Thyroid gland (tissue), 4 donors: ENCODE measurements around the gene NAT10. TPM values are rescaled to one million over a fixed set of nuclear protein-coding genes. Genes with fewer than 3 reads are reported as not detected.

Experiments
- DNase-seq, 2 donors: peaks; one replicate each; pipeline ENCODE4 v3.0.0-alpha.2; 2019
- H3K27ac ChIP-seq, 3 donors: fragments of 200-600 bp; sonication (generic); 1 replicate in 2 of 3; 2 replicates in 1 of 3; pipeline ENCODE4 v1.5.1; 2016 to 2019; ENCODE audit warnings: mild to moderate bottlenecking in 1 of 3, moderate library complexity in 1 of 3
- H3K27me3 ChIP-seq: fragments of 200-600 bp; sonication (generic); one replicate; pipeline ENCODE4 v1.5.1; 2019
- H3K36me3 ChIP-seq, 2 donors: fragments of 200-600 bp; sonication (generic); one replicate each; pipeline ENCODE4 v1.5.1; 2016 to 2019
- H3K4me1 ChIP-seq, 2 donors: fragments of 200-600 bp; sonication (generic); one replicate each; pipeline ENCODE4 v1.5.1; 2017 to 2019
- H3K4me3 ChIP-seq, 3 donors: fragments of 200-600 bp; sonication (generic); replicated peaks in 1 of 3; 1 replicate in 2 of 3; 2 replicates in 1 of 3; pipeline ENCODE4 v1.5.1; 2016; ENCODE audit warnings: mild to moderate bottlenecking in 1 of 3
- H3K9me3 ChIP-seq: fragments of 200-600 bp; sonication (generic); one replicate; pipeline ENCODE4 v1.5.1; 2017
- POLR2A ChIP-seq, 2 donors: fragments of 450-650 bp; IDR thresholded peaks; one replicate each; pipeline ENCODE4 v1.6.1; 2017; ENCODE audit warnings: antibody characterized with exemption in 2 of 2, mild to moderate bottlenecking in 2 of 2, moderate library complexity in 1 of 2
- WGBS, 2 donors: methylation state at CpG; one replicate each; pipeline ENCODE4 v1.1.5; 2017; 5-methylcytosine and 5-hydroxymethylcytosine counted together
- intact Hi-C: fragments of 100-400 bp; cut with DNase I; formaldehyde crosslinking; loops from one replicate; pipeline ENCODE4 v1.15.1; 2023
- total RNA-seq, 4 donors: library from RNA; depleted of rRNA; stranded (reverse); fragments of >200 nt; gene quantifications; one replicate each; pipeline ENCODE4 v1.2.3, GENCODE V29; 2016
- TF ChIP-seq, protein P1 (sequence below), 6 experiments: fragments of 200-600 bp in 3 of 6; fragments of 450-650 bp in 3 of 6; sonication (generic) in 3 of 6; IDR thresholded peaks; one replicate each; pipeline ENCODE4 v1.5.1; 2016 to 2019; ENCODE audit warnings: antibody characterized with exemption in 6 of 6, mild to moderate bottlenecking in 2 of 6, inconsistent platforms in 1 of 6, moderate library complexity in 1 of 6

The NAT10 gene
- total RNA-seq, 4 donors from 2014 or later, result 25.9 to 32.9 (median 31.2) TPM

DNA sequence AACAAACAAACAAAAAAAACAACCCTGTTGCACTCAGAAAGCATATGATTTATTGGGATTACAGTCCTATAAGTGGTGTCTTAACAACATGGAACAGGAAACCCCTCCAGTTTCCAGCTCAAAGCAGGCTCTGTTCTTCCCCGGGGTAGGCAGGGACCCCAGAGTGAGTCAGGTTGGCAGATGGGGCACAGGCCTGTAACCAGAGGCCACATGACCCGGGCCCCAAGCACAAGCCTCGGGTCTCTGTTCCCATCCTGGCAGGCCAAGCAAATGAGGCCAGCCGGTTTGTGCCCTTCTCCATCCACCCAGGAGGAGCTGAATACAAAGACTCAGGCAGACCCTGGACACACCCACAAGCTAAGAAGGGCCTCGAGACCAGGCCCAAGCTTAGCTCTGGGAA lies 75.8 kb downstream of the NAT10 start:
- DNase-seq, result no peak
- Histone ChIP-seq H3K4me3 (no peak overlapping the region), H3K4me1 (peaks cover 14 to 24% of the 10 kb centered on the region in 2 donors), H3K27me3 (no peaks in the 10 kb centered on the region), H3K9me3 (no peaks in the 10 kb centered on the region), H3K27ac (no peak overlapping the region), H3K36me3 (no peaks in the 10 kb centered on the region)
- intact Hi-C loops, result no loop called here
- no peak for TF ChIP-seq POLR2A (IDR thresholded peaks at IDR 0.05)
- TF ChIP-seq, protein P1, sequence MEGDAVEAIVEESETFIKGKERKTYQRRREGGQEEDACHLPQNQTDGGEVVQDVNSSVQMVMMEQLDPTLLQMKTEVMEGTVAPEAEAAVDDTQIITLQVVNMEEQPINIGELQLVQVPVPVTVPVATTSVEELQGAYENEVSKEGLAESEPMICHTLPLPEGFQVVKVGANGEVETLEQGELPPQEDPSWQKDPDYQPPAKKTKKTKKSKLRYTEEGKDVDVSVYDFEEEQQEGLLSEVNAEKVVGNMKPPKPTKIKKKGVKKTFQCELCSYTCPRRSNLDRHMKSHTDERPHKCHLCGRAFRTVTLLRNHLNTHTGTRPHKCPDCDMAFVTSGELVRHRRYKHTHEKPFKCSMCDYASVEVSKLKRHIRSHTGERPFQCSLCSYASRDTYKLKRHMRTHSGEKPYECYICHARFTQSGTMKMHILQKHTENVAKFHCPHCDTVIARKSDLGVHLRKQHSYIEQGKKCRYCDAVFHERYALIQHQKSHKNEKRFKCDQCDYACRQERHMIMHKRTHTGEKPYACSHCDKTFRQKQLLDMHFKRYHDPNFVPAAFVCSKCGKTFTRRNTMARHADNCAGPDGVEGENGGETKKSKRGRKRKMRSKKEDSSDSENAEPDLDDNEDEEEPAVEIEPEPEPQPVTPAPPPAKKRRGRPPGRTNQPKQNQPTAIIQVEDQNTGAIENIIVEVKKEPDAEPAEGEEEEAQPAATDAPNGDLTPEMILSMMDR (IDR thresholded peaks at IDR 0.05), result no peak
- 83 to 85% methylated on average over 3 of the region's 5 CpGs for WGBS, 2 donors

DNA sequence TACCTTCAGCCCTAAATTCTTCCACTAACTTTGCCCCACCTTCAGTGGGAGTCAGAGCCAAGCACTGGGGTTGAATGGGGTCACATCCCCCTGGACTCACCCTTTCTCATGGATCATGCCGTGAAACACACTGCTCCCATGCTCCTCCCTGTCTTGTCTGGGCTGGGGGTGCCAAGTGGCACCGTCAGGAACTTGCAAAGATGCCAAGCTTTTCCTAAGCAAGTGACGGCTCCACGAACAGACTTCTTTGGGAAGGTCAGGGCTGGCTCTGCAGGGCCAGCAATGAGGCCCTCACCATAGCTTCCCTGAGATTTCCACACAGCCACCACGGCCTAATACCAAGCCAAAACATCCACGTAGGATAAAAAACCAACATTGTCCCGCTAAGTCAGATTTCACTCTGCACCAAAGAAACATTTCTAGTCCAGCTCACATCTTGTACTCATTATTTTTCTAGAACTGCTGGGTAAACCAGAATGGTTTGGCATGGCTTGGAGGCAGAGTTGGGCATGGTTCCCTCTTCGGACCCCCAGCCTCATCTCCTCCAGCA lies 76.5 kb downstream of the NAT10 start:
- no peak overlapping the region for H3K4me3 ChIP-seq
- no peak overlapping the region for H3K27ac ChIP-seq
- TF ChIP-seq POLR2A (IDR thresholded peaks at IDR 0.05), result no peak
- TF ChIP-seq, protein P1 (IDR thresholded peaks at IDR 0.05), result no peak
- intact Hi-C loops, result no loop called here
- H3K4me1 ChIP-seq, result peaks cover 16 to 29% of the 10 kb centered on the region in 2 donors
- 88 to 91% methylated on average over 8 of the region's 8 CpGs for WGBS, 2 donors
- no peak for DNase-seq
- no peaks in the 10 kb centered on the region for H3K36me3 ChIP-seq
- no peaks in the 10 kb centered on the region for H3K9me3 ChIP-seq
- H3K27me3 ChIP-seq, result no peaks in the 10 kb centered on the region

DNA sequence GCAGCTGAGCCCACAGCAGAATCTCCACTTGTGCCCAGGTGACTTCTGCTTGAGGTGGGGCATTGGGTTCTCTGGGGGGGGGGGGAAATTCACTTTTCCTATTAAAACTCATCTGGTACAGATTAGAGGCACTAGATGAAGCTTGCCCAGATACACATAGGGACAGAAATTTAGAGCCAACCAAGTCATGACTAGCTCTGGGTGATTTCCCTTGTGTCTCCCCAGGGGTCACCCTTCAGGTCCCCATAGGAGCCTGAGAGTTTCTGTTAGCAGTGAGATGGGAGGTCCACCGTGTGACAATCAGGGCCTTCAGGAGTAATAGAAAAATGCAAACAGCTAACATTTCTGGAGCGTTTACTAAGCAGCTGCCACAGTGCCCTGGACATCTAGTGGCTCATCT lies 77.0 kb downstream of the NAT10 start:
- Histone ChIP-seq H3K9me3 (no peaks in the 10 kb centered on the region), H3K4me1 (peaks cover 16 to 29% of the 10 kb centered on the region in 2 donors), H3K36me3 (no peaks in the 10 kb centered on the region), H3K27ac (no peak overlapping the region), H3K27me3 (no peaks in the 10 kb centered on the region), H3K4me3 (no peak overlapping the region)
- 81 to 94% methylated on average over 2 of the region's 2 CpGs for WGBS, 2 donors
- TF ChIP-seq POLR2A (IDR thresholded peaks at IDR 0.05), result no peak
- TF ChIP-seq, protein P1 (IDR thresholded peaks at IDR 0.05), result no peak
- DNase-seq, result no peak
- intact Hi-C loops, result no loop called here

DNA sequence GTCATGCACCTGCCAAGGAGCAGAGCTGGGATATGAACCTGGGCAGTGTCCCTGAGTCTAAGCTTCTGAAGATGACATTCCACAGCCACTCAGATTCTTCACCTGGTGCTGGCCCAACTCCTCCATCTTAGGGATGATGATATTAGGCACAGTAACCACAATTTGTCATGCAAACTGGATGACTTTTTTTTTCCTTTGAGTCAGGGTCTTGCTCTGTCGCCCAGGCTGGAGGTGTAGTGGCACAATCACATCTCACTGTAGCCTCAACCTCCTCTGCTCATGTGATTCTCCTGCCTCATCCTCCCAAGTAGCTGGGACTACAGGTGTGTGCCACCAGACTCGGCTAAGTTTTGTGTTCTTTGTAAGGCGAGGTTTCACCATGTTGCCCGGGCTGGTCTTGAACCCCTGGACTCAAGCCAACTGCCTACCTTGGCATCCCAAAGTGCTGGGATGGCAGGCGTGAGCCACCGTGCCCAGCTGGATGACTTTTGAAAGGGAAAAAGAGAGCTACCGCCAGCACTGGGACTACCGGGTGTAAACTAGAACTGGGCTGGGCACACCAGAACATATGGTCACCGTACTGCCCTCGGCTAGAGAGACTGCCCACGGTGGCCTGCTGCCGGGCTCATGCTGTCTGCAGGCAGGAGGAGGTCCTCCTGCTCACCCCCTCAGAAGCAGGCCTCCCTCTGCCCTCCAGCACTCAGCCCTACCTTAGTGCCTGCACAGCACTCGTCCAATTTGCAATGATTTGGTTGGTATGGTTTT lies 77.7 kb downstream of the NAT10 start:
- Histone ChIP-seq H3K27ac (no peak overlapping the region), H3K9me3 (no peaks in the 10 kb centered on the region), H3K36me3 (no peaks in the 10 kb centered on the region), H3K27me3 (no peaks in the 10 kb centered on the region), H3K4me1 (peaks cover 16 to 31% of the 10 kb centered on the region in 2 donors), H3K4me3 (no peak overlapping the region)
- intact Hi-C loops, result no loop called here
- TF ChIP-seq, protein P1 (IDR thresholded peaks at IDR 0.05), result no peak
- TF ChIP-seq POLR2A (IDR thresholded peaks at IDR 0.05), result no peak
- 93 to 98% methylated on average over 9 to 13 of the region's 13 CpGs for WGBS, 2 donors
- DNase-seq, result no peak

DNA sequence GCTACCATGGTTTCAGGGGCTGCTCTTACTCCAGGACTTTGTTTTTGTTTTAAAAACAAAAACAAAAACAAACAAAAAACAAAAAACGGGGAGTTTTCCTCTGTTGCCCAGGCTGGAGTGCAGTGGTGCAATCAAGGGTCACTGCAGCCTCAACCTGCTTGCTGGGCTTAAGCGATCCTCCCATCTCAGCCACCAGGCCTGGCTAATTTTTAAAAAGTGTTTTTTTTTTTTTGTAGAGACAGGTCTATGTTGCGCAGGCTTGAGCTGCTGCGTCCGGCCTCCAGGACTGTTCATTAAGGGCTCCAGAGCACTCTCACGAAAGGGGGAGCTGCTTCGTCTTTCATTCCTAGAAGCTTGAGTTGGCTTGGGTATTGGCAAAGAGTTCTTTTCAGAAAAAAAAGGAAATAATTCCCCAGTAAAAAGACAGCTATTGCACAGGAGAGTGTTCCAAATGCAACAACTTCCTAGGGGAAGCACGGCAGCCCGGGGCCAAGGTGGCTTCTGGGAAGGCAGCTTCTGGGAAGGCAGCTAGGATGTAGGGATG lies 78.5 kb downstream of the NAT10 start:
- TF ChIP-seq, protein P1 (IDR thresholded peaks at IDR 0.05), result no peak
- TF ChIP-seq POLR2A (IDR thresholded peaks at IDR 0.05), result no peak
- Histone ChIP-seq H3K4me1 (peaks cover 21 to 38% of the 10 kb centered on the region in 2 donors), H3K9me3 (no peaks in the 10 kb centered on the region), H3K4me3 (no peak overlapping the region), H3K27me3 (no peaks in the 10 kb centered on the region), H3K27ac (no peak overlapping the region), H3K36me3 (no peaks in the 10 kb centered on the region)
- no peak for DNase-seq
- intact Hi-C loops, result no loop called here
- WGBS, 2 donors, result 87 to 95% methylated on average over 9 of the region's 9 CpGs
